DMS79 treated with DMSO at 0.1 percent for 48 hours (cell line): ENCODE data around the gene NDUFA12.

Source experiments
- DNase-seq: peaks from one replicate; lab custom pipeline; 2025; lab: John Stamatoyannopoulos, UW

NDUFA12 gene

DNA sequence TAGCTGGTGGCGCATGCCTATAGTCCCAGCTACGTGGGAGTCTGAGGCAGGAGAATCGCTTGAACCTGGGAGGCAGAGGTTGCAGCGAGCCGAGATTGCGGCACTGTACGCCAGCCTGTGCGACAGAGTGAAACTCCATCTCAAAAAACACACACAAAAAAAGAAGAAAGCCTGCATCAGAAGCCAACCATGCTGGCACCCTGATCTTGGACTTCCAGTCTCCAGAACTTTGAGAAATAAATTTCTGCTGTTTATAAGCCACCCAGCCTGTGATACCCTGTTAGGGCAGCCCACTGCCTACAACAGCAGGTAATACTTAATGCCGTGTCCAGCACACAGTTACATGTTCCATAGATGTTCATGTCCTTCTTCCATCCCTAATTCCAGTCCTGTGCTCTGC is 62.7 kb downstream of the NDUFA12 start:
- DNase-seq = no peak

DNA sequence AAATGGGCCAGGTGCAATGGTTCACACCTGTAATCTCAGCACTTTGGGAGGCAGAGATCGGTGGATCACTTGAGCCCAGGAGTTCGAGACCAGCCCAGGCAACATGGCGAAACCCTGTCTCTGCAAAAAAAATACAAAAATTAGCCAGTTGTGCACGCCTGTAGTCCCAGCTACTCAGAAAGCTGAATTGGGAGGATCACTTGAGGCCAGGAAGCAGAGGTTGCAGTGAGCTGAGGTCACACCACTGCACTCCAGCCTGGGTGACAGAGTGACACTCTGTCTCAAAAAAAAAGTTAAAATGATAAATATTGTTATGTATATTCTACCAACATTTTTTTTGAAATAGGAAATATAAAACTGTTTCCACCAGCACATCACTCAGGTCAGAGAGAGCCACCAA is 64.9 kb downstream of the NDUFA12 start:
- DNase-seq = no peak

DNA sequence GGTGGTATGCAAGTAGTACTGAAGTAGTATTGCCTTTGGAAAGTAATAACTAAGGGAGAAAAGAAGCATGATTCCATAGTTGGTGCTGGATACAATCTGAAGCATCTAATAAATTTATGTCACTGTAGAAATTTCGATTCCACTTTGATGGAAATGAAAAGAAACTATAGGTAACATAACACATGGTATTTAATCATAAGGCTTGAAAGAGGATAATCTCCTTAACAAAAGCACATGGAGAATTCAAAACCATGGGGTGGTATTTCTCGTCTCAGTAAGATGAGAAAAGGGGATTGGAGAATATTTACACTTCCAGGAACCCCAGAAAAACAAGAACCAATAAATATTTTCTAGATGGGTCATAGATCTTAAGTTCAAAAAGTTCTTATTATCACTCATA is 72.7 kb downstream of the NDUFA12 start:
- DNase-seq = no peak

DNA sequence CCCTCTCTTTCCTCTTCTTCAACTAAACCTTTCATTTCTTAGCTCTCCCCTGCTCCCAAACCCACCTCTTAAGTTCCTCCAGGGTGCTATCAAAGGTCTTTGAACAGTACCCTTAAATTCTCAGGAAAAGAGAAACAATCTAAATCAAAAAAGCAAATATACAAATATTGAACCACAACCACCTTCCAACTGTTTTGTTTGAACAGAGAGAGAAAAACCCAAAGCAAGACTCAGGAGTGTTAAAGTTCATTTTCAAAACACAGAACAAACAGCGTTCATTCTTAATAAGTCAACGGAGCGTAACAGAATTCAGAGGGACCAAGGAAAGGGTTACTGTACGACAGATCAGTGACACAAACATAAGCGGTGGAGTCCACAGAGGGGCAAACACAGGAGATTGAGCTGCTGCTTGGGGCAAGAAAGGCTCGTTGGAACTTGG is 73.3 kb downstream of the NDUFA12 start:
- peak; percentile 54 for DNase-seq

DNA sequence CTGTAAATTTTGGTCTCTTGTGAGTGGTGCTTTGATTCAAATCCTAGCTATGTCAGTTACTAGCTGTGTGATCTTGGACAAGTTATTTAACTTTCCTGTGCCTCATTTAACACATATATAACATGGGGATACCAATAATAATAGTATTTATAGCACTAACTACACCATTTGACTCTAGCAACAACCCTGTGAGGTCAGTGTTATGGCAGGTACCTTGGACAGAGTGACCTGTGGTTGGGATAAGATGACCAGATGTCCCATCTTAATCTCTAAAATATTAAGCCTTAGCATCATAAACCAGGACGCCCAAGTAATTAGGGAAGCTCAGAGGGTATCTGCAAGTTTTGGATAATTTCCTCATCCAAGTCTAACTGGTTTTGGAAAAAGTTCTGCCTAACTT is 73.7 kb downstream of the NDUFA12 start:
- no peak for DNase-seq

DNA sequence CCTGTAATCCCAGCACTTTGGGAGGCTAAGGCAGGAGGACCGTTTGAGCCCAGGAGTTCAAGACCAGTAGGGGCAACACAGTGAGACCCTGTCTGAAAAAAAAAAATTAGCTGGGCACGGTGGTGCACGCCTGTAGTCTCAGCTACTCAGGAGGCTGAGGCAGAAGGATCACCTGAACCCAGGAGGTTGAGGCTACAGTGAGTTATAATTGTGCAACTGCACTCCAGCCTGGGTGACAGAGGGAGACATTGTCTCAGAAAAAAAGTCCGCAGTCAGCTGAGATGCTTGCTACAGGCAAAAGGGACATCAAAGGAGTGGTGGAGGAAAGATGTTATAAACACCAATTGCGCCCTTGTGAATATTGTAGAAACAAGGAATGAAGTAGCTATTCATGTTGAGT is 77.8 kb downstream of the NDUFA12 start:
- no peak for DNase-seq

DNA sequence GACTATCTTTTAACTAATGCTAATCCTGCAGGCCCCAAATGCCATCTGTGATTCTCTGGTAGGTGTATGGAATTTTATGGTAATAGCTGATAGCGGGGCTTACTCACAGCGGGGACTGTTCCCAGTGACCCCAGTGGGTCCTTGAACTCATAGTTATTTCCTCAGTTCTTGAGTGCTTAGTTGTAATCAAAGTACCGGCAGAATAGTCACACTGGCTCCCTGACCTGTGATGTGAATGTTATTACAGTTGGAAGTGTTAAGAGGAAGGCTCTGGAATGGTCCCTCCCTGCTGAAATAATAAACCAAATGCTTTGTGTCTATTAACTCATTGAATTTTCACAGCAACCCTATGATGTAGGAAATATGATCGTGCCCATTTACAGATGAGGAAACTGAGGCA is 78.3 kb downstream of the NDUFA12 start:
- no peak for DNase-seq

DNA sequence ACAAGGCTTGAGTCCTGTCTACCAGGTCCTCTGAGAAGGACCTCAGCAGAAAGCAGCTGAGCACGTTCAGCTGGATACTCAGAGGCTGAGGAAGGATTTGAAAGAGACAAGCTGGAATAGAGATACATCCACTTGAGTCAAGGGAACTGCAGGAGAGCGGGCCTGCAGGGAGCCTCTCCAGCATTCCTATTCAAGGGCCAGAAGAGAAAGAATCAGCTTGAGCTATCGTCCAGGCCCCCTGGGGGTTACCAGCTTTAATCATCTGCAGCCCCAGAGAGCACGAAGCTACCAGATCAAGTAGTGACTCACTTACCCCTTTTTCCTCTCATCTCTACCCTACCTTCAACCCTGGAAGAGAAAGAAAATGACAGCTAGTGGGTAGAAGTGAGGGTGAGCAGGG is 80.9 kb downstream of the NDUFA12 start:
- DNase-seq = no peak
